HEK293 (cell line): ENCODE data around the gene PPRC1.

Source experiments
- PRDM1 ChIP-seq: fragments of 450-650 bp; formaldehyde crosslinking; IDR thresholded peaks from 2 replicates; pipeline ENCODE4; 2016; ENCODE audit warnings: missing biosample characterization, missing genetic modification characterization
- ZBTB8A ChIP-seq: fragments of 450-650 bp; formaldehyde crosslinking; IDR thresholded peaks from 2 replicates; pipeline ENCODE4 v1.5.1; 2016; ENCODE audit warnings: missing biosample characterization, missing genetic modification characterization
- ZNF24 ChIP-seq: fragments of 450-650 bp; formaldehyde crosslinking; IDR thresholded peaks from 2 replicates; pipeline ENCODE4 v1.5.1; 2016; ENCODE audit warnings: missing biosample characterization, missing genetic modification characterization
- ZNF513 ChIP-seq: fragments of 450-650 bp; IDR thresholded peaks from 2 replicates; pipeline ENCODE4 v1.5.1; 2018; ENCODE audit warnings: missing biosample characterization, missing genetic modification characterization
- ZNF549 ChIP-seq: fragments of 450-650 bp; IDR thresholded peaks from 2 replicates; pipeline ENCODE4 v1.5.1; 2018; ENCODE audit warnings: missing biosample characterization, missing genetic modification characterization, mild to moderate bottlenecking, inconsistent platforms, moderate library complexity
- ZNF654 ChIP-seq: fragments of 450-650 bp; formaldehyde crosslinking; IDR thresholded peaks from 2 replicates; pipeline ENCODE4 v1.5.1; 2016; ENCODE audit warnings: low read depth, missing biosample characterization, missing genetic modification characterization
- ZNF677 ChIP-seq: fragments of 450-650 bp; IDR thresholded peaks from 2 replicates; pipeline ENCODE4 v1.5.0; 2018; ENCODE audit warnings: missing biosample characterization, mild to moderate bottlenecking, missing genetic modification characterization, moderate library complexity
- ZNF776 ChIP-seq: fragments of 450-650 bp; formaldehyde crosslinking; IDR thresholded peaks from 2 replicates; pipeline ENCODE4 v1.5.0; 2017; ENCODE audit warnings: missing biosample characterization, missing genetic modification characterization, borderline replicate concordance
- ZNF777 ChIP-seq: fragments of 450-650 bp; formaldehyde crosslinking; IDR thresholded peaks from 2 replicates; pipeline ENCODE4 v1.5.1; 2017; ENCODE audit warnings: missing biosample characterization, missing genetic modification characterization, borderline replicate concordance
- TF ChIP-seq, protein P1 (sequence below): fragments of 450-650 bp; formaldehyde crosslinking; IDR thresholded peaks from 2 replicates; pipeline ENCODE4 v1.5.1; 2016; ENCODE audit warnings: missing biosample characterization, missing genetic modification characterization
- TF ChIP-seq, protein P2 (sequence below): fragments of 450-650 bp; formaldehyde crosslinking; IDR thresholded peaks from 2 replicates; pipeline ENCODE4 v1.5.1; 2016; ENCODE audit warnings: missing biosample characterization, missing genetic modification characterization

DNA sequence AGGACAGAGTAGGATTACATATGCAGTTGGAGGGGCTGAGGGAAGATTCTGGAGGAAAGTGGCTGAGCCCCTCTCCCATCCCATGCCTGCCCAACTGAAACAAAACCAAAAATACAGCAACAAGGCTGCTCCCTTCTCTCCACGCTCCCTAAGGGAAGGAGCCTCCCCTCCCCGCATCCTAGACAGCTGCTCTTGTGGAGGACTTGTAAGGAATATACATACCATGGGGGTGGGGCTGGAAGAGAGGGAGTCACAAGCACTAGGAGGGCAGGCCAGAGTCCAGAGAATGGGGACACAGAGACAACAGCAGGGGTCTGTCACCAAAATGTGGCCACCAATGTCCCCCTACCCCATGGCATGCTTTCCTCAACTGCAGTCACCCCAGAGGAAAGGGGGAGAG is 25.8 kb upstream of the PPRC1 start:
- TF ChIP-seq, protein P1, sequence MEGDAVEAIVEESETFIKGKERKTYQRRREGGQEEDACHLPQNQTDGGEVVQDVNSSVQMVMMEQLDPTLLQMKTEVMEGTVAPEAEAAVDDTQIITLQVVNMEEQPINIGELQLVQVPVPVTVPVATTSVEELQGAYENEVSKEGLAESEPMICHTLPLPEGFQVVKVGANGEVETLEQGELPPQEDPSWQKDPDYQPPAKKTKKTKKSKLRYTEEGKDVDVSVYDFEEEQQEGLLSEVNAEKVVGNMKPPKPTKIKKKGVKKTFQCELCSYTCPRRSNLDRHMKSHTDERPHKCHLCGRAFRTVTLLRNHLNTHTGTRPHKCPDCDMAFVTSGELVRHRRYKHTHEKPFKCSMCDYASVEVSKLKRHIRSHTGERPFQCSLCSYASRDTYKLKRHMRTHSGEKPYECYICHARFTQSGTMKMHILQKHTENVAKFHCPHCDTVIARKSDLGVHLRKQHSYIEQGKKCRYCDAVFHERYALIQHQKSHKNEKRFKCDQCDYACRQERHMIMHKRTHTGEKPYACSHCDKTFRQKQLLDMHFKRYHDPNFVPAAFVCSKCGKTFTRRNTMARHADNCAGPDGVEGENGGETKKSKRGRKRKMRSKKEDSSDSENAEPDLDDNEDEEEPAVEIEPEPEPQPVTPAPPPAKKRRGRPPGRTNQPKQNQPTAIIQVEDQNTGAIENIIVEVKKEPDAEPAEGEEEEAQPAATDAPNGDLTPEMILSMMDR, result no peak
- TF ChIP-seq PRDM1 (tag by site-specific recombination) (no peak), ZNF777 (no peak), ZNF776 (tag by site-specific recombination) (no peak), ZBTB8A (tag by site-specific recombination) (no peak), ZNF513 (tag by site-specific recombination) (no peak), ZNF549 (tag by site-specific recombination) (no peak), ZNF24 (tag by site-specific recombination) (no peak), ZNF677 (tag by site-specific recombination) (no peak), ZNF654 (no peak)
- TF ChIP-seq, protein P2, sequence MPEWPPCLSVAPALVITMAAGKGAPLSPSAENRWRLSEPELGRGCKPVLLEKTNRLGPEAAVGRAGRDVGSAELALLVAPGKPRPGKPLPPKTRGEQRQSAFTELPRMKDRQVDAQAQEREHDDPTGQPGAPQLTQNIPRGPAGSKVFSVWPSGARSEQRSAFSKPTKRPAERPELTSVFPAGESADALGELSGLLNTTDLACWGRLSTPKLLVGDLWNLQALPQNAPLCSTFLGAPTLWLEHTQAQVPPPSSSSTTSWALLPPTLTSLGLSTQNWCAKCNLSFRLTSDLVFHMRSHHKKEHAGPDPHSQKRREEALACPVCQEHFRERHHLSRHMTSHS (tag by site-specific recombination), result no peak
